Measurements from ENCODE around the gene IL10. TPM values are rescaled to one million over a fixed set of nuclear protein-coding genes. Genes with fewer than 3 reads are reported as not detected.
"Not testable (repeated sequence)": the region's sequence is repeated elsewhere in the genome, so short reads cannot be mapped to it uniquely, and the experiment has no call there.

IL10 gene
- total RNA-seq, 1 experiment from 2014 or later: 0.16 TPM

GRCh38 chr1:206762741-206763364 is 9.4 kb downstream of the IL10 start:
- H3K27ac ChIP-seq; H3K36me3 ChIP-seq; H3K9me3 ChIP-seq (replicated peaks): not testable (repeated sequence)

GRCh38 chr1:206761159-206761768 is 11.0 kb downstream of the IL10 start:
- no peak overlapping the region for H3K27ac ChIP-seq
- no peaks in the 10 kb centered on the region for H3K27me3 ChIP-seq
- no peak for DNase-seq
- H3K4me3 ChIP-seq: no peak overlapping the region
- H3K36me3 ChIP-seq: no peaks in the 10 kb centered on the region
- H3K9me3 ChIP-seq (replicated peaks): no peaks in the 10 kb centered on the region
- H3K4me1 ChIP-seq: no peaks in the 10 kb centered on the region

More at GRCh38 chr1:206762741-206763364, 9.4 kb downstream of the IL10 start:
- not testable (repeated sequence) for H3K4me1 ChIP-seq, DNase-seq, H3K4me3 ChIP-seq, H3K27me3 ChIP-seq

- no peak for DNase-seq
- Histone ChIP-seq H3K4me3 (no peak overlapping the region), H3K4me1 (no peaks in the 10 kb centered on the region), H3K9me3 (replicated peaks) (no peaks in the 10 kb centered on the region; the same call in 1 of the 2 replicates), H3K27me3 (0 out of 2 replicates have a peak, but pooled peaks cover 3% of the 10 kb centered on the region), H3K27ac (no peak overlapping the region), H3K36me3 (no peaks in the 10 kb centered on the region)
Measured at GRCh38 chr1:206760590-206760989, 11.7 kb downstream of the IL10 start.

- no peak for DNase-seq
- no peaks in the 10 kb centered on the region for H3K36me3 ChIP-seq
- H3K27me3 ChIP-seq: 0 out of 2 replicates have a peak, but pooled peaks cover 3% of the 10 kb centered on the region
Measured at GRCh38 chr1:206757524-206758266, 14.6 kb downstream of the IL10 start.

GRCh38 chr1:206754011-206754410 is 18.3 kb downstream of the IL10 start:
- 0 out of 2 replicates have a peak, but pooled peaks cover 3% of the 10 kb centered on the region for H3K27me3 ChIP-seq
- no peak for DNase-seq
- no peaks in the 10 kb centered on the region for H3K4me1 ChIP-seq
- H3K27ac ChIP-seq: no peak overlapping the region
- no peaks in the 10 kb centered on the region for H3K36me3 ChIP-seq
- no peak overlapping the region for H3K4me3 ChIP-seq
- H3K9me3 ChIP-seq (replicated peaks): no peaks in the 10 kb centered on the region; the same call in 1 of the 2 replicates

More at GRCh38 chr1:206757524-206758266, 14.6 kb downstream of the IL10 start:
- Histone ChIP-seq H3K4me1 (no peaks in the 10 kb centered on the region), H3K9me3 (replicated peaks) (no peaks in the 10 kb centered on the region; the same call in 1 of the 2 replicates), H3K27ac (no peak overlapping the region), H3K4me3 (no peak overlapping the region)

- H3K9me3 ChIP-seq (replicated peaks): no peaks in the 10 kb centered on the region; the same call in 1 of the 2 replicates
- H3K27ac ChIP-seq: no peak overlapping the region
- no peaks in the 10 kb centered on the region for H3K36me3 ChIP-seq
- no peak overlapping the region for H3K4me3 ChIP-seq
- no peaks in the 10 kb centered on the region for H3K4me1 ChIP-seq
- 0 out of 2 replicates have a peak, but pooled peaks cover 3% of the 10 kb centered on the region for H3K27me3 ChIP-seq
- DNase-seq: no peak
Measured at GRCh38 chr1:206753141-206753540, 19.2 kb downstream of the IL10 start.

GRCh38 chr1:206752481-206752880 is 19.8 kb downstream of the IL10 start:
- DNase-seq: no peak
- H3K27ac ChIP-seq: no peak overlapping the region

GRCh38 chr1:206751891-206752290 is 20.4 kb downstream of the IL10 start:
- DNase-seq: no peak
- H3K4me3 ChIP-seq: no peak overlapping the region
- no peaks in the 10 kb centered on the region for H3K4me1 ChIP-seq
- H3K36me3 ChIP-seq: no peaks in the 10 kb centered on the region
- no peak overlapping the region for H3K27ac ChIP-seq
- H3K9me3 ChIP-seq (replicated peaks): no peaks in the 10 kb centered on the region; the same call in 1 of the 2 replicates
- H3K27me3 ChIP-seq: 0 out of 2 replicates have a peak, but pooled peaks cover 3% of the 10 kb centered on the region

More at GRCh38 chr1:206752481-206752880, 19.8 kb downstream of the IL10 start:
- Histone ChIP-seq H3K36me3 (no peaks in the 10 kb centered on the region), H3K4me3 (no peak overlapping the region), H3K4me1 (no peaks in the 10 kb centered on the region), H3K27me3 (0 out of 2 replicates have a peak, but pooled peaks cover 3% of the 10 kb centered on the region), H3K9me3 (replicated peaks) (no peaks in the 10 kb centered on the region; the same call in 1 of the 2 replicates)

GRCh38 chr1:206748348-206749030 is 23.8 kb downstream of the IL10 start:
- Histone ChIP-seq H3K36me3 (no peaks in the 10 kb centered on the region), H3K4me1 (no peaks in the 10 kb centered on the region), H3K27me3 (no peaks in the 10 kb centered on the region), H3K27ac (no peak overlapping the region), H3K4me3 (no peak overlapping the region), H3K9me3 (replicated peaks) (no peaks in the 10 kb centered on the region)
- DNase-seq: no peak

GRCh38 chr1:206745301-206745700 is 27.0 kb downstream of the IL10 start:
- Histone ChIP-seq H3K36me3 (no peaks in the 10 kb centered on the region), H3K4me3 (no peak overlapping the region), H3K4me1 (no peaks in the 10 kb centered on the region), H3K27me3 (no peaks in the 10 kb centered on the region), H3K9me3 (replicated peaks) (no peaks in the 10 kb centered on the region), H3K27ac (no peak overlapping the region)
- no peak for DNase-seq

- Histone ChIP-seq H3K4me3 (no peak overlapping the region), H3K4me1 (peaks cover 2% of the 10 kb centered on the region; the same call in 1 of the 2 replicates), H3K9me3 (replicated peaks) (no peaks in the 10 kb centered on the region), H3K36me3 (no peaks in the 10 kb centered on the region), H3K27me3 (no peaks in the 10 kb centered on the region), H3K27ac (no peak overlapping the region)
- no peak for DNase-seq
Measured at GRCh38 chr1:206744683-206745082, 27.6 kb downstream of the IL10 start.

- peaks cover 6% of the 10 kb centered on the region; the same call in 1 of the 2 replicates for H3K4me1 ChIP-seq
- no peak for DNase-seq
- no peaks in the 10 kb centered on the region for H3K9me3 ChIP-seq (replicated peaks)
- no peak overlapping the region for H3K4me3 ChIP-seq
- H3K27me3 ChIP-seq: no peaks in the 10 kb centered on the region
- no peaks in the 10 kb centered on the region; the same call in 1 of the 2 replicates for H3K36me3 ChIP-seq
- no peak overlapping the region for H3K27ac ChIP-seq
Measured at GRCh38 chr1:206742719-206743383, 29.4 kb downstream of the IL10 start.

GRCh38 chr1:206741142-206741701 is 31.1 kb downstream of the IL10 start:
- Histone ChIP-seq H3K4me3 (no peak overlapping the region), H3K27ac (no peak overlapping the region), H3K4me1 (peaks cover 6% of the 10 kb centered on the region; the same call in 1 of the 2 replicates), H3K9me3 (replicated peaks) (no peaks in the 10 kb centered on the region), H3K36me3 (no peaks in the 10 kb centered on the region; the same call in 1 of the 2 replicates), H3K27me3 (no peaks in the 10 kb centered on the region)
- DNase-seq: no peak
